Ishikawa (cell line): ENCODE data around the gene TAF15.

Experiments used
- EP300 ChIP-seq: IDR thresholded peaks from 2 replicates; pipeline ENCODE4 v1.6.1; 2012; ENCODE audit warnings: borderline replicate concordance
- FOXM1 ChIP-seq: IDR thresholded peaks from 2 replicates; pipeline ENCODE4 v1.6.1; 2012; ENCODE audit warnings: low read depth, borderline replicate concordance
- NFIC ChIP-seq: IDR thresholded peaks from 2 replicates; pipeline ENCODE4 v1.6.1; 2012
- RAD21 ChIP-seq: IDR thresholded peaks from 2 replicates; pipeline ENCODE4 v1.6.1; 2012; ENCODE audit warnings: low read depth
- TEAD4 ChIP-seq: IDR thresholded peaks from 2 replicates; pipeline ENCODE4 v1.6.1; 2012
- YY1 ChIP-seq: IDR thresholded peaks from 2 replicates; pipeline ENCODE4 v1.6.1; 2012; ENCODE audit warnings: low read depth
- ZBTB7A ChIP-seq: IDR thresholded peaks from 2 replicates; pipeline ENCODE4 v1.6.1; 2012; ENCODE audit warnings: low read depth
- TF ChIP-seq, protein P1 (sequence below): IDR thresholded peaks from 2 replicates; pipeline ENCODE4 v1.6.1; 2012; ENCODE audit warnings: low read depth, mild to moderate bottlenecking
- TF ChIP-seq, protein P2 (sequence below): IDR thresholded peaks from 2 replicates; pipeline ENCODE4 v1.6.1; 2012
- TF ChIP-seq, protein P3 (sequence below): IDR thresholded peaks from 2 replicates; pipeline ENCODE4 v1.6.1; 2012

DNA sequence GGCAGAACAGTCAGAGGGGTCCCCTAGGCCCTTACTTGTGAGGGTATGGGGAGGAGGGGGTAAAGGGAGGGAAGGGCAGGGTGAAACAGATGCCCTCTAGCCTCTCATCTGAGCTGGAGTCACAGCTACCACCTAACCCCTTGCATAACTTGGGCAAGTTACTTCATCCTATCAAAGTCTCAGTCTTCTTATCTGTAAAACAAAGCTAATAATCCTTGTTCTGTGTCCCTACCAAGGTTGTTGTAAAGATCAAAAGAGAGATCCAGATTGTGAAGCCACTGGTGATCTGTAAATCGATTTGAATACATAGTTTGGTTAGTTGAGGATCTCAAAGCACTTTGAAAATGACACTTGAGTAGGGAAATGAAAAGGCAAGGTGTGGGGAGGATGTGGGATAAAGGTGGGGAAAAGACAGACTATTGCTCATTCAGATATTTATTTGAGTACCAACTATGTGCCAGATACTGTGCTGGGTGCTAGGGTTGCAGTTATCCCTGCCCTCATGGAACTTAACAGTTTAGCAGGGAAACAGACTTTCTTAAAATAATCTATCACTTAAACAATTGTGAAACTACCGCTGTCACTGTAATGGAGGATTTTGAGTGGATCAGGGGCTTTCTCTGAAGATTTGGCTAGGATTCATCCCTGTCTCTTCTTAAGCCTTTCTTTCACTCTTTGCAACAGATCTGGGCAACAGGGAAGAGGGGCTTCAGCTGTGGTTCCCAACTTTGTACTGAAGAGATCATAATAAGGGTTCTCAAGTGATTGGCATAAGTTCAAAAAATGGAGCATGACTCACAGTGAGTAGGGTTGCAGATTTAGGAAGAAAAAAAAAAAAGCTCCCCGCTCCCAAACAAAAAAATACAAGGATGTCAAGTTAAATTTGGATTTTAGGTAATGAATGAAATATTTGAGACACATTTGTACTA, 56.4 kb downstream of the TAF15 start:
- no peak for TF ChIP-seq TEAD4
- no peak for TF ChIP-seq YY1
- no peak for TF ChIP-seq EP300
- TF ChIP-seq, protein P1, sequence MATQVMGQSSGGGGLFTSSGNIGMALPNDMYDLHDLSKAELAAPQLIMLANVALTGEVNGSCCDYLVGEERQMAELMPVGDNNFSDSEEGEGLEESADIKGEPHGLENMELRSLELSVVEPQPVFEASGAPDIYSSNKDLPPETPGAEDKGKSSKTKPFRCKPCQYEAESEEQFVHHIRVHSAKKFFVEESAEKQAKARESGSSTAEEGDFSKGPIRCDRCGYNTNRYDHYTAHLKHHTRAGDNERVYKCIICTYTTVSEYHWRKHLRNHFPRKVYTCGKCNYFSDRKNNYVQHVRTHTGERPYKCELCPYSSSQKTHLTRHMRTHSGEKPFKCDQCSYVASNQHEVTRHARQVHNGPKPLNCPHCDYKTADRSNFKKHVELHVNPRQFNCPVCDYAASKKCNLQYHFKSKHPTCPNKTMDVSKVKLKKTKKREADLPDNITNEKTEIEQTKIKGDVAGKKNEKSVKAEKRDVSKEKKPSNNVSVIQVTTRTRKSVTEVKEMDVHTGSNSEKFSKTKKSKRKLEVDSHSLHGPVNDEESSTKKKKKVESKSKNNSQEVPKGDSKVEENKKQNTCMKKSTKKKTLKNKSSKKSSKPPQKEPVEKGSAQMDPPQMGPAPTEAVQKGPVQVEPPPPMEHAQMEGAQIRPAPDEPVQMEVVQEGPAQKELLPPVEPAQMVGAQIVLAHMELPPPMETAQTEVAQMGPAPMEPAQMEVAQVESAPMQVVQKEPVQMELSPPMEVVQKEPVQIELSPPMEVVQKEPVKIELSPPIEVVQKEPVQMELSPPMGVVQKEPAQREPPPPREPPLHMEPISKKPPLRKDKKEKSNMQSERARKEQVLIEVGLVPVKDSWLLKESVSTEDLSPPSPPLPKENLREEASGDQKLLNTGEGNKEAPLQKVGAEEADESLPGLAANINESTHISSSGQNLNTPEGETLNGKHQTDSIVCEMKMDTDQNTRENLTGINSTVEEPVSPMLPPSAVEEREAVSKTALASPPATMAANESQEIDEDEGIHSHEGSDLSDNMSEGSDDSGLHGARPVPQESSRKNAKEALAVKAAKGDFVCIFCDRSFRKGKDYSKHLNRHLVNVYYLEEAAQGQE: no peak
- TF ChIP-seq RAD21: no peak
- TF ChIP-seq, protein P2, sequence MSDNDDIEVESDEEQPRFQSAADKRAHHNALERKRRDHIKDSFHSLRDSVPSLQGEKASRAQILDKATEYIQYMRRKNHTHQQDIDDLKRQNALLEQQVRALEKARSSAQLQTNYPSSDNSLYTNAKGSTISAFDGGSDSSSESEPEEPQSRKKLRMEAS: no peak
- no peak for TF ChIP-seq NFIC
- TF ChIP-seq, protein P3, sequence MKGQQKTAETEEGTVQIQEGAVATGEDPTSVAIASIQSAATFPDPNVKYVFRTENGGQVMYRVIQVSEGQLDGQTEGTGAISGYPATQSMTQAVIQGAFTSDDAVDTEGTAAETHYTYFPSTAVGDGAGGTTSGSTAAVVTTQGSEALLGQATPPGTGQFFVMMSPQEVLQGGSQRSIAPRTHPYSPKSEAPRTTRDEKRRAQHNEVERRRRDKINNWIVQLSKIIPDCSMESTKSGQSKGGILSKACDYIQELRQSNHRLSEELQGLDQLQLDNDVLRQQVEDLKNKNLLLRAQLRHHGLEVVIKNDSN: no peak
- no peak for TF ChIP-seq ZBTB7A
- no peak for TF ChIP-seq FOXM1
